Muscle layer of colon (tissue), 2 donors: ENCODE measurements around the gene CMIP.
"Not testable (repeated sequence)": the region's sequence is repeated elsewhere in the genome, so short reads cannot be mapped to it uniquely, and the experiment has no call there.

Experiments used
- H3K27ac ChIP-seq: one replicate; pipeline ENCODE4 v1.7.0; 2013; ENCODE audit warnings: low read depth, mild to moderate bottlenecking, low read length, moderate library complexity
- H3K27me3 ChIP-seq, 2 donors: one replicate each; pipeline ENCODE4 v1.7.0; 2013; ENCODE audit warnings: low read length in 2 of 2, mild to moderate bottlenecking in 2 of 2; ENCODE audit not compliant: insufficient read depth in 2 of 2, control insufficient read depth in 1 of 2
- H3K36me3 ChIP-seq: one replicate; pipeline ENCODE4 v1.7.0; 2013; ENCODE audit warnings: mild to moderate bottlenecking, low read length; ENCODE audit not compliant: insufficient read depth
- H3K4me1 ChIP-seq: one replicate; pipeline ENCODE4 v1.7.0; 2013; ENCODE audit warnings: mild to moderate bottlenecking, low read length; ENCODE audit not compliant: insufficient read depth
- H3K4me3 ChIP-seq, 2 donors: one replicate each; pipeline ENCODE4 v1.7.0; 2013; ENCODE audit warnings: low read length in 2 of 2, low read depth in 1 of 2, mild to moderate bottlenecking in 1 of 2, moderate library complexity in 1 of 2
- H3K9ac ChIP-seq: one replicate; pipeline ENCODE4 v1.7.0; 2013; ENCODE audit warnings: low read length
- H3K9me3 ChIP-seq: one replicate; pipeline ENCODE4 v1.7.0; 2013; ENCODE audit warnings: mild to moderate bottlenecking, low read length
- donor health status: abdominal sarcoma.
- donor health status: Adenocarcinoma of cecum.

Gene CMIP

DNA sequence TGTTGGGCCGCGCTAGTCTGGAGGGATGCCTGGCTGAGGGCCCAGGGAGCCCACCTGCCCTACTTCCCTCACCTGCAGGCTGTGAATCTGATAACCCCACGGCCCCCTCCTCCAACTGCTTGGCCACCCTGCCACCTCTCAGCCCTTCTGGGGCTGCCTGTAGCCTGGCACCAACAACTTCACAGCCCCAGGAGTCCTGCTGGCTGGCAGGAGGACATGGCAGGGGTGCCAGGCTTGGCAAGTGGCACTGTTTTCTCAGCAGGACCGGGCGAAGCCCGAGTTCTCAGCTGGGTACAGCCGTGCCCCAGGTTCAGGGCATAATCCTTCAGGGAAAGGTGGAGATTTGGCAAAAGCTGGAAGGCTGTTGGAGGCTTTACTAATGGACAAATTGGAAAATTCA is 129.6 kb downstream of the CMIP start:
- no peak overlapping the region for H3K9ac ChIP-seq
- H3K27ac ChIP-seq = no peak overlapping the region
- H3K9me3 ChIP-seq = no peaks in the 10 kb centered on the region
- H3K4me1 ChIP-seq = no peaks in the 10 kb centered on the region
- H3K36me3 ChIP-seq = no peaks in the 10 kb centered on the region
- no peaks in the 10 kb centered on the region for H3K27me3 ChIP-seq
- H3K4me3 ChIP-seq = no peak overlapping the region

DNA sequence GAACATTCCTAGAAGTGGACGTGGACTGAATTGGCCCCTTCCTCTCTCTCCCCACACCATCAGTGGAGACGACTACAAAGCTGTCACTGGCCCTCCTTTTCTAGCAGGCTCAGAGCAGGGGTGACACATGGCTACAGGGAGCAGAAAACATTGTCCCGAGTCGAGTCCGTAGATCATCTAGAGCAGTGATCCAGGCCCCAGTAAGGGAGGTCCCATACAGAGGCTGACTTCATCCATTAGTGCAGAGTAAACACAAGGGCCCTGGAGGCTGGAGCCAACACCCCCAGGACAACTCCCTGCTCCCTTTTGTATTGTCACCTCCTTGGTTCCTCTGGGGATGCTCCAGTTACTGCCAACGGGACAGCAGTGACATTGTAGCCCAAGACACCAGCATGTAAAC is 130.7 kb downstream of the CMIP start:
- H3K9me3 ChIP-seq = no peaks in the 10 kb centered on the region
- H3K36me3 ChIP-seq = no peaks in the 10 kb centered on the region
- H3K4me1 ChIP-seq = no peaks in the 10 kb centered on the region

DNA sequence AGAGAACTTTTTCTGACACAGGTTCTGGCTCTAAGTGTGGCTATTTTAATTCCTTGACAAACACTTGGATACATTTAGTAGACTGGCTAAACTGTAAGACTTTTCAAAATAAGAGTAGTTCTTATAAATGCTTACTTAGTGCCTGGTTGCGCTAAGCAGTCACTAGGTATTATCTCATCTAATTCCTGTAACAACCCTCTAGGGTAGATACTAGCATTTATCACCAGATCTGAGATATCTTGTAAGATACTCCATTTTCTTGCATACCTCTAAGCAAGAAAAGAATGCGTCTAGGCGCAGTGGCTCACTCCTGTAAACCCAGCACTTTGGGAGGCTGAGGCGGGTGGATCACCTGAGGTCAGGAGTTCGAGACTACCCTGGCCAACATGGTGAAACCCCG is 131.2 kb downstream of the CMIP start:
- H3K4me1 ChIP-seq = no peaks in the 10 kb centered on the region
- no peak overlapping the region for H3K9ac ChIP-seq
- H3K36me3 ChIP-seq = no peaks in the 10 kb centered on the region
- H3K27me3 ChIP-seq = no peaks in the 10 kb centered on the region
- no peak overlapping the region for H3K27ac ChIP-seq
- H3K9me3 ChIP-seq = no peaks in the 10 kb centered on the region
- no peak overlapping the region for H3K4me3 ChIP-seq

More for the DNA sequence above, 130.7 kb downstream of the CMIP start:
- Histone ChIP-seq H3K4me3 (no peak overlapping the region), H3K27me3 (no peaks in the 10 kb centered on the region), H3K9ac (no peak overlapping the region), H3K27ac (no peak overlapping the region)

DNA sequence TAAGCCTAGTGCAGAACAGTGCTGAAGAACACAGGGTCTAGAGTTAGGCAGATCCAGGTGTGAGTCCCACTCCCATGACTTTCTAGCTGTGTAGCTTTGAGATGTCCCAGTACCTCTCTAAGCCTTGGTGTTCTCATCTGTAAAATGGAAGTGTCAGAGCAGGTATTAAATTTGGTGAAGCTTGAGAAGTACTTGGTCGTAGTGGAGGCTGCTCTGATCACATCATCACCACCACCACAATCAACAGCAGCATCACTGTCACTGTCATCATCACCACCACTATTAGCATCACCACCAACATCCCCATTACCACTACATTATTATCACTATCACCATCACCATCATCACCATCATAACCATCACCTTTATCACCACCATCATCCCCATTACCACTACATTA is 132.1 kb downstream of the CMIP start:
- H3K9ac ChIP-seq = no peak overlapping the region
- H3K36me3 ChIP-seq = no peaks in the 10 kb centered on the region
- no peaks in the 10 kb centered on the region for H3K4me1 ChIP-seq
- no peak overlapping the region for H3K27ac ChIP-seq
- H3K4me3 ChIP-seq = no peak overlapping the region
- no peaks in the 10 kb centered on the region for H3K27me3 ChIP-seq
- no peaks in the 10 kb centered on the region for H3K9me3 ChIP-seq

DNA sequence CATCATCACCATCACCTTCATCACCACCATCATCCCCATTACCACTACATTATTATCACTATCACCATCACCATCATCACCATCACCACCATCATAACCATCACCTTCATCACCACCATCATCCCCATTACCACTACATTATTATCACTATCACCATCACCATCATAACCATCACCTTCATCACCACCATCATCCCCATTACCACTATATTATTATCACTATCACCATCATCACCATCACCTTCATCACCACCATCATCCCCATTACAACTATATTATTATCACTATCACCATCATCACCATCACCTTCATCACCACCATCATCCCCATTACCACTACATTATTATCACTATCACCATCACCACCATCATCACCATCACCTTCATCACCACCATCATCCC is 132.7 kb downstream of the CMIP start:
- not testable (repeated sequence) for H3K36me3 ChIP-seq

DNA sequence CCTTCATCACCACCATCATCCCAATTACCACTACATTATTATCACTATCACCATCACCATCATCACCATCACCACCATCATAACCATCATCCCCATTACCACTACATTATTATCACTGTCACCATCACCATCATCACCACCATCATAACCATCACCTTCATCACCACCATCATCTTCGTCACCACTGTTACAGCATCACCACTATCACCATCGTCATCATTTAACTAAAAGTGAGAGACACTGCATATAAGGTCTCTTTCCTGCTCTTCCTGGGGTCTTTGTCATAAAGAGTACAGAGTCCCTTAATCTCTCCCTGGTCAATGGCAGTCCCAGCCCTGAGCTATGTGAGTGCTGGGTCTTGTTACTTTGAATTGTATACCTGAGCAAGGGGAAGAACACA is 133.5 kb downstream of the CMIP start:
- Histone ChIP-seq H3K36me3 (no peaks in the 10 kb centered on the region), H3K27me3 (no peaks in the 10 kb centered on the region), H3K4me1 (no peaks in the 10 kb centered on the region), H3K4me3 (no peak overlapping the region), H3K27ac (no peak overlapping the region), H3K9me3 (no peaks in the 10 kb centered on the region), H3K9ac (no peak overlapping the region)

More for the DNA sequence above, 132.7 kb downstream of the CMIP start:
- not testable (repeated sequence) for H3K9me3 ChIP-seq, H3K27me3 ChIP-seq, H3K4me3 ChIP-seq, H3K4me1 ChIP-seq, H3K27ac ChIP-seq, H3K9ac ChIP-seq

DNA sequence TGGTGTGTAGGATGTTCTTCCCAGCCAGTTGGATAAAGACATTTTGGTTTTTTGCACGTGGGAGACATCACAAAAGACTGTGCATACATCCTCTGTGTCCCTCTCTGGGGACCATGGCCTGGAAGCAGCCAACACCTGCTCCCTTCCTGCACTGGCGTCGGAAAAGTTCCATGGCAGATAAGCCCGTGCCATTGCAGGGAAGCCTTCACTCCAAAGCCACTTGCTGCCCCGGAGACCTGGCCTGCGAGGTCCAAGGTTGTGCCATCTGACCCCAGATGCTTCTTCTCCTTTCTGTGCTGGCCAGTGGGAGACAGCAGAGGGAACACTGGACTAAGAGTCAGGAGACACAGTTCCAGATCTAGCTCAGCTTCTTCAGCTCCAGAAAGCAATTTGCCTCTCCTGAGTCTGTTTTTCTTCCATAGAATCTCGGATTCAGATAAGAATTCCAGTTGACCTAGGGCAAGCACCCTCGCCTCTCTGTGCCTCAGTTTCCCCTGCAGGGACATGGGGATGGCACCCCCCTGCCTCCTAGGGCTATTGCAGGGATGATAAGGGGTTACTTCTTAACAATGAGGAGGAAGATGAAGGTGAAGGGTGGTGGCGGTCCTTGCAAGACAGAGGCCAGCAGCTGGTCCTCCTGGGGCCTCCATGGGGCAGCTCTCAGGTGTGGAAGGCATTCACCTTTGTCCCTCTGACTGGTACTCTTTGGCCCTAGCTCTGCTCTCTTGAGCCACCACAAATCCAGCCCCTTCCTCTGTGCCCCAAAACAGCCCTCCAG is 134.2 kb downstream of the CMIP start:
- H3K4me3 ChIP-seq = no peak overlapping the region
- no peaks in the 10 kb centered on the region for H3K27me3 ChIP-seq
- H3K36me3 ChIP-seq = no peaks in the 10 kb centered on the region
- no peak overlapping the region for H3K9ac ChIP-seq
- H3K27ac ChIP-seq = no peak overlapping the region
- H3K4me1 ChIP-seq = no peaks in the 10 kb centered on the region
- H3K9me3 ChIP-seq = no peaks in the 10 kb centered on the region

DNA sequence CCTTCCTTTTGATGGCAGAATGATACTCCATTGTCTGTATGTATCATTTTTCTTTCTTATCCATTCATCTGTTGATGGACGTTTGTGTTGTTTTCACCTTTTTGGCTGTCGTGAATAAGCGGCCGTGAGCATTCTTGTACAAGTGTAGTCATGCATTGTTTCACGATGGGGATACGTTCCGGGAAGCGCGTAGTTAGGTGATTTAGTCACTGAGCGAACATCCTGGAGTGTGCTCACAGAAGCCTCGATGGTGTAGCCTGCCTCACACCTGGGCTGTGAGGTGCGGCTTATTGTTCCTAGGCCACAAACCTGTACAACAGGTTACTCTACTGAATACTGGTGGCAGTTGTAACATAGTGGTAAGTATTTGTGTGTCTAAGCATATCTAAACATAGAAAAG is 136.5 kb downstream of the CMIP start:
- Histone ChIP-seq H3K27me3 (no peaks in the 10 kb centered on the region), H3K9me3 (no peaks in the 10 kb centered on the region), H3K27ac (no peak overlapping the region), H3K4me1 (peaks cover 6% of the 10 kb centered on the region), H3K4me3 (no peak overlapping the region), H3K36me3 (no peaks in the 10 kb centered on the region), H3K9ac (no peak overlapping the region)

DNA sequence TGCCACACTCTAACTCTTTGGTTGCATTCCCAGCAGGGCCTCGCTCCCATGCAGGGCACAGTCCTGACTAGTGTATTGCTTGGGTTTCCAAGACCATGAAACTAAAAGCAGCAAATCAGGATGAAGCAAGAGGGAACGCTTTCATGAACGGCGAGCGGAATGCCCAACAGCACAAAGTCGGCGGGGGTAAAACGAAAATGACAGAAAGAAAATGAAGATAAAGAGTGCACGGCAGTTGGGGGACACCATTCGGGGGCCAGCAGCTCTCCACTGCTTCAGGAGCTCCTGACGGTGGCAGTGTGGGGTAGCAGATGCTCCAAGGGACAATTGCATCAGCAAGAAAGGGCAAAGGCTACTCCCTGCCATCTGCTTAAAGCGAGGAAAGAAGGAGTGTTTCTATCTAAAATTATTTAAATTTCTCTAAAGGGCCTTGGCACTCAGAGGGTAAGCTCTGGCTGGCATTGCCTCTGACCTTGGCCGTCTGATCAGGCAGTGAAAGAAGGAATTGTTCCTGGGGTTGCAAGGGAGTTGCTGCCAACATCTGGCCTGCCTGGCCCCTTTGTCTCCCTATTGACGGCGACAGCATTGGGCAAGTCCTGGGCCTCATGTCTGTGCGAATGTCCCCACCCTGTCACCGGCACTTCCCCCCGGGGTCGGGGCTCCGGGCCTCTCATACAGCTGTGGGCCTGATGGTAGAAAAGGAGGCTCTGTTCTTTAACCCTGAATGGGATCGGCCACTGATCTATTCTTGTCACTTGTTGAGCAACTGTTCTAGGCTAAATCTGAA is 138.2 kb downstream of the CMIP start:
- Histone ChIP-seq H3K9ac (no peak overlapping the region), H3K4me1 (peaks cover 6% of the 10 kb centered on the region), H3K9me3 (no peaks in the 10 kb centered on the region), H3K27me3 (no peaks in the 10 kb centered on the region), H3K36me3 (no peaks in the 10 kb centered on the region), H3K4me3 (no peak overlapping the region), H3K27ac (no peak overlapping the region)

DNA sequence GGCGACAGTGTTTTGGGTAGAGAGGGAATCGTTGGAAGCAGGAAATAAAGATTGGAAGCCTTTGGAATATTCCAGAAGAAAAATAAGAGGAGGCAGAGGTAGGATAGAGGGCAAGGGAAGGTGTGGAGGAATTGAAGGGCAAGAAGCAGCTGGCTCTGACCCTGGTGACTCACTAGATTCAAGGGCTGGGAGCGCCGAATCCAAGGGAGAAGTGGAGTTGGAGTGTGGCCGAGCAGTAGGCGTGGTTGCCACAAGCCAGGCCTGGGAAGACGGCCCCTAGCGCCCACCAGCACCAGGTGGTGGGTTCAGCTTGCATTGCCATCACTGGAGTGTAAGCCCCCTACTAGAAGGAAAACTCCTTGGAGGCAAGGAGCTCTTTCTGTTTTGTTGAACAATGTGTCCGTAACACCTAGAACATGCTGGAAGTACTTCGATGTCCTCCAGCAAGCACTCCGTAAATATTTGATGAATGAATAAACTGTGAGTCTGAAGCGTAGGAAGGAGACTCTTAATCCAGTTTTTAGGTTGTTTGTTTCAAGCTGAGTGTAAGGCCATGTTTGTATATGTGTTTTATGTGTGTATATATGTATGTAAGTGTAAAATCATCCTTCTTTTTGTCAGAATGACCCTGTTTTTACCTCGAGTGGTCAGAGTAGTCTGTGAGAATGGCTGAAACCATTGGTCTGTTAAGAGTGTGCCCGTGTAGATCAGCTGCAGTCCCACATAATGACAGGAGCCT is 139.5 kb downstream of the CMIP start:
- no peaks in the 10 kb centered on the region for H3K27me3 ChIP-seq
- no peak overlapping the region for H3K4me3 ChIP-seq
- H3K9ac ChIP-seq = no peak overlapping the region
- H3K4me1 ChIP-seq = peaks cover 6% of the 10 kb centered on the region
- H3K27ac ChIP-seq = no peak overlapping the region
- no peaks in the 10 kb centered on the region for H3K36me3 ChIP-seq
- no peaks in the 10 kb centered on the region for H3K9me3 ChIP-seq

DNA sequence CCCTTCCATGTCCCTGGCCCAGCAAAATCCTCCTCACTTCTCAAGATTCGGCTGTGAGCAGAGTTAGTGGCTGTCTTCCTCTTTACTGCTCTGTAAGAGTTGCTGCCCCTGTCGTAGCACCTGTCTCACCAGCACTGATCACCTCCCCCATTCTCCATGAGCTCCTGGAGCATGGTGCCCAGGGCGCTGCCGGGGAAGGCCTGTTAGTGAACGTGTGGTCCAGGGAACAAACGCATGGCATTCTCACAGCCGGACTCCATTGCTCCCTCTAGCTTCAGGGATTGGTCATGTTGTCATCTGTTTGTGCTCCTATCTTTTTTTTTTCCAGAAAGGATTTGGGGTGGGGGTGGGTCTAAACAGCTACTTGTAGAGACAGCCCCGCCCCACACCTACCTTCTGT is 141.2 kb downstream of the CMIP start:
- Histone ChIP-seq H3K4me3 (no peak overlapping the region), H3K27ac (no peak overlapping the region), H3K27me3 (no peaks in the 10 kb centered on the region), H3K36me3 (no peaks in the 10 kb centered on the region), H3K9ac (no peak overlapping the region), H3K4me1 (peaks cover 6% of the 10 kb centered on the region), H3K9me3 (no peaks in the 10 kb centered on the region)
